Upper lobe of left lung (tissue), 6 donors: ENCODE data around the gene CADPS. TPM values are rescaled to one million over a fixed set of nuclear protein-coding genes. Genes with fewer than 3 reads are reported as not detected.

Source experiments
- ATAC-seq, 2 donors: fragments of 200-7000 bp; cut with Tn5 transposase; one replicate each; pipeline ENCODE4 v1.9.1; 2022; ENCODE audit warnings: mild to moderate bottlenecking in 2 of 2, moderate library complexity in 2 of 2; ENCODE audit not compliant: low FRiP score in 2 of 2
- DNase-seq, 2 donors: peaks; one replicate each; pipeline ENCODE4 v3.0.0-alpha.2; 2019 to 2020
- H3K27ac ChIP-seq, 4 donors: fragments of 200-600 bp; sonication (generic); one replicate each; pipeline ENCODE4 v1.5.1; 2016 to 2019
- H3K27me3 ChIP-seq, 4 donors: fragments of 200-600 bp; sonication (generic); one replicate each; pipeline ENCODE4 v1.5.1; 2017 to 2019
- H3K36me3 ChIP-seq, 4 donors: fragments of 200-600 bp; sonication (generic); one replicate each; pipeline ENCODE4 v1.5.1; 2016 to 2019
- H3K4me1 ChIP-seq, 4 donors: fragments of 200-600 bp; sonication (generic); one replicate each; pipeline ENCODE4 v1.5.1; 2018 to 2019
- H3K4me3 ChIP-seq, 4 donors: fragments of 200-600 bp; sonication (generic); one replicate each; pipeline ENCODE4 v1.5.1; 2017 to 2019; ENCODE audit warnings: mild to moderate bottlenecking in 2 of 4, moderate library complexity in 1 of 4
- H3K9me3 ChIP-seq, 4 donors: fragments of 200-600 bp; sonication (generic); one replicate each; pipeline ENCODE4 v1.5.1; 2018 to 2019
- CTCF ChIP-seq, 6 experiments: fragments of 450-650 bp in 4 of 6; fragments of 200-600 bp in 2 of 6; sonication (generic) in 2 of 6; IDR thresholded peaks; one replicate each; pipeline ENCODE4 v1.5.1; 2016 to 2019; ENCODE audit warnings: antibody characterized with exemption in 6 of 6
- EP300 ChIP-seq, 4 donors: sonication (generic); formaldehyde crosslinking; IDR thresholded peaks; one replicate each; pipeline ENCODE4 v1.5.1; 2017; ENCODE audit warnings: antibody characterized with exemption in 4 of 4, control low read depth in 2 of 4
- POLR2A ChIP-seq, 4 donors: fragments of 450-650 bp; IDR thresholded peaks; one replicate each; pipeline ENCODE4 v1.5.1; 2016 to 2017; ENCODE audit warnings: antibody characterized with exemption in 4 of 4, mild to moderate bottlenecking in 2 of 4
- POLR2AphosphoS5 ChIP-seq, 2 donors: sonication (generic); formaldehyde crosslinking; IDR thresholded peaks; one replicate each; pipeline ENCODE4 v1.5.1; 2017; ENCODE audit warnings: antibody characterized with exemption in 2 of 2
- WGBS, 2 donors: methylation state at CpG; one replicate each; pipeline ENCODE4 v1.1.5; 2017 to 2018; 5-methylcytosine and 5-hydroxymethylcytosine counted together
- total RNA-seq, 6 donors: library from RNA; depleted of rRNA in 4 of 6; stranded (reverse); fragments of >200 nt in 4 of 6; gene quantifications; one replicate each; pipeline versions ENCODE4 v1.1.0 to v1.2.1, GENCODE V29; 2016 to 2021
- donor health status: DM: no; HTN: no; CAD: no; lungs with moderate emphysema.
- donor health status: DM: no; HTN: yes; CAD: no; lungs with severe emphysema.

The CADPS gene
- total RNA-seq, 6 donors from 2014 or later = 0.29 to 1.5 (median 1.2) TPM; not detected in 3

- Histone ChIP-seq H3K4me3 (no peak overlapping the region), H3K9me3 (no peaks in the 10 kb centered on the region), H3K36me3 (no peaks in the 10 kb centered on the region), H3K27me3 (no peaks in the 10 kb centered on the region), H3K4me1 (no peaks in the 10 kb centered on the region), H3K27ac (no peak overlapping the region)
- TF ChIP-seq EP300 (IDR thresholded peaks at IDR 0.05) = peak in 1 of 4 donors; percentile 29
- no peak for TF ChIP-seq CTCF (IDR thresholded peaks at IDR 0.05)
- 50 to 58% methylated on average over 1 to 3 of the region's 3 CpGs for WGBS, 2 donors
- ATAC-seq (peak; percentile 17 to 42), DNase-seq (peak in 1 of 2 donors; percentile 65)
Measured at GRCh38 chr3:62592408-62592807, 282.8 kb downstream of the CADPS start.

GRCh38 chr3:62589078-62589477 is 286.1 kb downstream of the CADPS start:
- H3K27me3 ChIP-seq = no peaks in the 10 kb centered on the region
- no peaks in the 10 kb centered on the region for H3K36me3 ChIP-seq
- 72 to 81% methylated on average over 4 of the region's 4 CpGs for WGBS, 2 donors
- no peaks in the 10 kb centered on the region for H3K9me3 ChIP-seq
- ATAC-seq (no peak), DNase-seq (no peak)
- H3K27ac ChIP-seq = no peak overlapping the region
- TF ChIP-seq POLR2A (IDR thresholded peaks at IDR 0.05) = no peak
- TF ChIP-seq CTCF (IDR thresholded peaks at IDR 0.05) = no peak
- TF ChIP-seq EP300 (IDR thresholded peaks at IDR 0.05) = no peak
- TF ChIP-seq POLR2AphosphoS5 (IDR thresholded peaks at IDR 0.05) = no peak
- H3K4me1 ChIP-seq = no peaks in the 10 kb centered on the region
- no peak overlapping the region for H3K4me3 ChIP-seq

- 82 to 90% methylated on average over 7 to 8 of the region's 8 CpGs for WGBS, 2 donors
- ATAC-seq = no peak
- no peak overlapping the region for H3K4me3 ChIP-seq
- peaks cover 0 to 7% (median 0%) of the 10 kb centered on the region in 4 donors for H3K4me1 ChIP-seq
- H3K27ac ChIP-seq = no peak overlapping the region
- DNase-seq = no peak
- H3K27me3 ChIP-seq = no peaks in the 10 kb centered on the region
- TF ChIP-seq CTCF (IDR thresholded peaks at IDR 0.05) (no peak), EP300 (IDR thresholded peaks at IDR 0.05) (no peak), POLR2AphosphoS5 (IDR thresholded peaks at IDR 0.05) (no peak), POLR2A (IDR thresholded peaks at IDR 0.05) (no peak)
- H3K9me3 ChIP-seq = no peaks in the 10 kb centered on the region
- H3K36me3 ChIP-seq = no peaks in the 10 kb centered on the region
Measured at GRCh38 chr3:62587579-62588031, 287.6 kb downstream of the CADPS start.

GRCh38 chr3:62587169-62587568 is 288.0 kb downstream of the CADPS start:
- Histone ChIP-seq H3K36me3 (no peaks in the 10 kb centered on the region), H3K27ac (no peak overlapping the region), H3K27me3 (no peaks in the 10 kb centered on the region), H3K4me3 (no peak overlapping the region), H3K4me1 (peaks cover 0 to 7% (median 0%) of the 10 kb centered on the region in 4 donors), H3K9me3 (no peaks in the 10 kb centered on the region)
- 82 to 87% methylated on average over 5 of the region's 5 CpGs for WGBS, 2 donors
- ATAC-seq = no peak
- DNase-seq = no peak
- TF ChIP-seq EP300 (IDR thresholded peaks at IDR 0.05) (no peak), POLR2A (IDR thresholded peaks at IDR 0.05) (no peak), CTCF (IDR thresholded peaks at IDR 0.05) (no peak), POLR2AphosphoS5 (IDR thresholded peaks at IDR 0.05) (no peak)

GRCh38 chr3:62586356-62586755 is 288.9 kb downstream of the CADPS start:
- Histone ChIP-seq H3K9me3 (no peaks in the 10 kb centered on the region), H3K36me3 (no peaks in the 10 kb centered on the region), H3K27ac (no peak overlapping the region), H3K4me3 (no peak overlapping the region), H3K4me1 (peaks cover 0 to 7% (median 0%) of the 10 kb centered on the region in 4 donors), H3K27me3 (no peaks in the 10 kb centered on the region)
- 59 to 66% methylated on average over 1 of the region's 1 CpG for WGBS, 2 donors
- TF ChIP-seq EP300 (IDR thresholded peaks at IDR 0.05) (no peak), POLR2A (IDR thresholded peaks at IDR 0.05) (no peak), CTCF (IDR thresholded peaks at IDR 0.05) (no peak), POLR2AphosphoS5 (IDR thresholded peaks at IDR 0.05) (no peak)
- DNase-seq (no peak), ATAC-seq (no peak)
